Breast epithelium (tissue), 4 donors: ENCODE measurements around the gene SETBP1. TPM values are rescaled to one million over a fixed set of nuclear protein-coding genes. Genes with fewer than 3 reads are reported as not detected.

Experiments used
- DNase-seq, 2 donors: peaks; one replicate each; pipeline ENCODE4 v3.0.0-alpha.2; 2019; ENCODE audit warnings: low spot score in 2 of 2
- H3K27ac ChIP-seq, 2 donors: fragments of 200-600 bp; sonication (generic) in 1 of 2; one replicate each; pipeline ENCODE4 v1.5.1; 2016 to 2019; ENCODE audit warnings: mild to moderate bottlenecking in 1 of 2
- H3K27me3 ChIP-seq, 2 donors: fragments of 200-600 bp; sonication (generic) in 1 of 2; one replicate each; pipeline versions ENCODE4 v1.5.1 to v1.6.0; 2017 to 2019; ENCODE audit warnings: control low read depth in 1 of 2, mild to moderate bottlenecking in 1 of 2
- H3K36me3 ChIP-seq: fragments of 200-600 bp; one replicate; pipeline ENCODE4 v1.5.1; 2019
- H3K4me1 ChIP-seq, 2 donors: fragments of 200-600 bp; sonication (generic); one replicate each; pipeline ENCODE4 v1.5.1; 2016 to 2019; ENCODE audit warnings: control low read depth in 1 of 2
- H3K4me3 ChIP-seq, 3 donors: fragments of 200-600 bp; sonication (generic); 1 replicate in 2 of 3; 2 replicates in 1 of 3; pipeline ENCODE4 v1.5.1; 2016 to 2019; ENCODE audit warnings: mild to moderate bottlenecking in 3 of 3, moderate library complexity in 2 of 3
- H3K9me3 ChIP-seq, 2 donors: fragments of 200-600 bp; sonication (generic) in 1 of 2; one replicate each; pipeline ENCODE4 v1.5.1; 2016 to 2019; ENCODE audit warnings: control low read depth in 1 of 2
- POLR2A ChIP-seq: fragments of 450-650 bp; IDR thresholded peaks from one replicate; pipeline ENCODE4 v1.6.1; 2016; ENCODE audit warnings: antibody characterized with exemption, mild to moderate bottlenecking, moderate library complexity
- POLR2AphosphoS5 ChIP-seq, 3 donors: sonication (generic); formaldehyde crosslinking; IDR thresholded peaks; one replicate each; pipeline ENCODE4 v1.6.1; 2017; ENCODE audit warnings: antibody characterized with exemption in 3 of 3
- intact Hi-C: fragments of 100-400 bp; cut with DNase I; formaldehyde crosslinking; loops from one replicate; pipeline ENCODE4 v1.15.1; 2023; ENCODE audit warnings: low total_unique reads
- total RNA-seq, 3 donors: library from RNA; depleted of rRNA; stranded (reverse); fragments of >200 nt; gene quantifications; one replicate each; pipeline ENCODE4 v1.1.0, GENCODE V29; 2016
- TF ChIP-seq, protein P1 (sequence below), 3 donors: fragments of 450-650 bp; IDR thresholded peaks; one replicate each; pipeline ENCODE4 v1.5.1; 2016 to 2017; ENCODE audit warnings: antibody characterized with exemption in 3 of 3, mild to moderate bottlenecking in 3 of 3, moderate library complexity in 3 of 3

SETBP1 gene
- total RNA-seq, 3 donors from 2014 or later, result 26.2 to 40.1 (median 37.0) TPM

DNA sequence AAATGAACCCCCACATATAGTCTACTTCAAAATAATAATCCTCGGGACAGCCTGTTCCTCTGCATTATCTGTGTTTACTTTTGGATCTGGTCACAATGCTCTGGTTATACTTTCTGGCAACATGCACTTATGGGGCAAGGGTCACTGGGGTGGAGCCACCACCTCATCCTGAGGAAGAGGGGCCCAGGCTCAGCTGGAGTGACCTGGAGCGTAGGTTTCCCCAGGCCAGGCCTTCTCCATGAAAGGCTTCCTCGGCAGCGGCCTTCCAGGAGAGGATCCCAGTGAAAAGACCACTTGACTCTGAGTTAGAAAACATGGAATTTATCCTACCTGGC, 237.4 kb downstream of the SETBP1 start:
- intact Hi-C loops, result no loop called here

DNA sequence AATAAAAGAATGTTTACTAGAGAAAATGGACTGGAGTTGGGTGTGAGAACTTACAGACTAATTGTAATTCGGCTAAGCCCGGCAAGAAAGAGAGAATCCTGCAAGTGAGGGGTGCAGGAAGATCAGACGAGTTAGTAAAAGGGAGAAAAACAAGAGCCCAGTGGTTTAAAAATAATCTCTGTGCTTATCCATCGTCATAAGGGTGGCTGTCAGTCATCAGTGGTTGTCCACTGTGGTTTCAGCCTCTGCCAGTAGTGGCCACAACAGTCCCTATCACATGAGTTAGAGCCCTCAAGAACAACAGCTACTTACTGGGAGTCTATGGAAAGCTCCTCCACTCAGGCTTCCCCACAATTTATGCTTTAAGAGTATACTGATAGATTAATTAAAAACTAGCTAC, 239.8 kb downstream of the SETBP1 start:
- H3K4me3 ChIP-seq, result no peak overlapping the region
- peaks cover 0 to 4% of the 10 kb centered on the region in 2 donors for H3K4me1 ChIP-seq
- DNase-seq, result no peak
- H3K36me3 ChIP-seq, result no peaks in the 10 kb centered on the region
- no peak overlapping the region for H3K27ac ChIP-seq
- intact Hi-C loops, result no loop called here
- TF ChIP-seq POLR2AphosphoS5 (IDR thresholded peaks at IDR 0.05), result no peak
- no peak for TF ChIP-seq POLR2A
- TF ChIP-seq, protein P1, sequence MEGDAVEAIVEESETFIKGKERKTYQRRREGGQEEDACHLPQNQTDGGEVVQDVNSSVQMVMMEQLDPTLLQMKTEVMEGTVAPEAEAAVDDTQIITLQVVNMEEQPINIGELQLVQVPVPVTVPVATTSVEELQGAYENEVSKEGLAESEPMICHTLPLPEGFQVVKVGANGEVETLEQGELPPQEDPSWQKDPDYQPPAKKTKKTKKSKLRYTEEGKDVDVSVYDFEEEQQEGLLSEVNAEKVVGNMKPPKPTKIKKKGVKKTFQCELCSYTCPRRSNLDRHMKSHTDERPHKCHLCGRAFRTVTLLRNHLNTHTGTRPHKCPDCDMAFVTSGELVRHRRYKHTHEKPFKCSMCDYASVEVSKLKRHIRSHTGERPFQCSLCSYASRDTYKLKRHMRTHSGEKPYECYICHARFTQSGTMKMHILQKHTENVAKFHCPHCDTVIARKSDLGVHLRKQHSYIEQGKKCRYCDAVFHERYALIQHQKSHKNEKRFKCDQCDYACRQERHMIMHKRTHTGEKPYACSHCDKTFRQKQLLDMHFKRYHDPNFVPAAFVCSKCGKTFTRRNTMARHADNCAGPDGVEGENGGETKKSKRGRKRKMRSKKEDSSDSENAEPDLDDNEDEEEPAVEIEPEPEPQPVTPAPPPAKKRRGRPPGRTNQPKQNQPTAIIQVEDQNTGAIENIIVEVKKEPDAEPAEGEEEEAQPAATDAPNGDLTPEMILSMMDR (IDR thresholded peaks at IDR 0.05), result no peak
- no peaks in the 10 kb centered on the region for H3K27me3 ChIP-seq
- H3K9me3 ChIP-seq, result no peaks in the 10 kb centered on the region

More for the DNA sequence above, 237.4 kb downstream of the SETBP1 start:
- Histone ChIP-seq H3K36me3 (no peaks in the 10 kb centered on the region), H3K4me3 (no peak overlapping the region), H3K9me3 (no peaks in the 10 kb centered on the region), H3K4me1 (peaks cover 0 to 4% of the 10 kb centered on the region in 2 donors), H3K27ac (no peak overlapping the region), H3K27me3 (no peaks in the 10 kb centered on the region)
- DNase-seq, result no peak
- TF ChIP-seq, protein P1 (IDR thresholded peaks at IDR 0.05), result no peak
- TF ChIP-seq POLR2A (no peak), POLR2AphosphoS5 (IDR thresholded peaks at IDR 0.05) (no peak)

DNA sequence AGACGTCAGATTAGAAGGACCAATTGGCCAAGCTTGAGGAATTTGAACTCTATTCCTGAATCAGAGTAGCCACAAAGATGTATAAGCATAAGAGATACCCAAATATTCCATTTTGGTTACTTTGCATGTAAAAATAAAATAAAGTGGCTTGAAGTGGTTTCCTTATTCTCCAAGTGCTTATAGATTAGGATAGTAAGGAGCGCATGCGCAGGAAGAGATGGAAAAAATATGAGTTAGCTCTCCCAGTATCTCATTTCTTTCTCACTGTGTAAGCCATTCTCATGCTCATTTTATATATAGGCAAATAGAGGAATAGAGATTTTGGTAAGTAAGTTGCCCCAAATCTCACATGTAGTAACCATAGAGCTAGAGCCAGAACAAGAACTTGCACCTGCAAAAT, 241.3 kb downstream of the SETBP1 start:
- DNase-seq, result no peak
- H3K27ac ChIP-seq, result no peak overlapping the region
- no peaks in the 10 kb centered on the region for H3K36me3 ChIP-seq
- H3K9me3 ChIP-seq, result no peaks in the 10 kb centered on the region
- no peak for TF ChIP-seq POLR2AphosphoS5 (IDR thresholded peaks at IDR 0.05)
- no peak for TF ChIP-seq POLR2A
- TF ChIP-seq, protein P1 (IDR thresholded peaks at IDR 0.05), result no peak
- H3K4me3 ChIP-seq, result no peak overlapping the region
- no peaks in the 10 kb centered on the region for H3K27me3 ChIP-seq
- intact Hi-C loops, result no loop called here
- H3K4me1 ChIP-seq, result peaks cover 0 to 4% of the 10 kb centered on the region in 2 donors

DNA sequence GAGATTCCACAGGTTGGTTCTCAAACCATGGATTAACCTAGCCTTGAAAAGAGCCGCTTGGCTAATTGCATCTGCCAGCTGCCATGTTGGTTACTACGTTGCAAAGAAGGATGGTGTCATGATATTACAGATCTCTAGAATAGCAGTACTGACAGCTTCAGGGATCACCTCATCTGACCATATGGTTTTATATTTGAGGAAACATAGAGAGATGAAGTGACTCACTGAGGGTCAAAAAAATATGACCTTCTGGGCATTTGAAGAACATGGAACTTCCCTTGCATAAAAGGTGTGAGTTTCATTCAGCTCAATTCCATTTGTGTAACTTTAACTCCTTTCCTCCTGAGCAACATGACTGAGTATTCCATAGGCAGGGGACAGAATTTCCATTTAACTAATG, 242.3 kb downstream of the SETBP1 start:
- Histone ChIP-seq H3K4me1 (peaks cover 0 to under 1% of the 10 kb centered on the region in 2 donors), H3K4me3 (no peak overlapping the region), H3K27ac (no peak overlapping the region), H3K36me3 (no peaks in the 10 kb centered on the region), H3K27me3 (no peaks in the 10 kb centered on the region), H3K9me3 (no peaks in the 10 kb centered on the region)
- TF ChIP-seq POLR2A (no peak), POLR2AphosphoS5 (IDR thresholded peaks at IDR 0.05) (no peak)
- TF ChIP-seq, protein P1 (IDR thresholded peaks at IDR 0.05), result no peak
- intact Hi-C loops, result no loop called here
- DNase-seq, result no peak

DNA sequence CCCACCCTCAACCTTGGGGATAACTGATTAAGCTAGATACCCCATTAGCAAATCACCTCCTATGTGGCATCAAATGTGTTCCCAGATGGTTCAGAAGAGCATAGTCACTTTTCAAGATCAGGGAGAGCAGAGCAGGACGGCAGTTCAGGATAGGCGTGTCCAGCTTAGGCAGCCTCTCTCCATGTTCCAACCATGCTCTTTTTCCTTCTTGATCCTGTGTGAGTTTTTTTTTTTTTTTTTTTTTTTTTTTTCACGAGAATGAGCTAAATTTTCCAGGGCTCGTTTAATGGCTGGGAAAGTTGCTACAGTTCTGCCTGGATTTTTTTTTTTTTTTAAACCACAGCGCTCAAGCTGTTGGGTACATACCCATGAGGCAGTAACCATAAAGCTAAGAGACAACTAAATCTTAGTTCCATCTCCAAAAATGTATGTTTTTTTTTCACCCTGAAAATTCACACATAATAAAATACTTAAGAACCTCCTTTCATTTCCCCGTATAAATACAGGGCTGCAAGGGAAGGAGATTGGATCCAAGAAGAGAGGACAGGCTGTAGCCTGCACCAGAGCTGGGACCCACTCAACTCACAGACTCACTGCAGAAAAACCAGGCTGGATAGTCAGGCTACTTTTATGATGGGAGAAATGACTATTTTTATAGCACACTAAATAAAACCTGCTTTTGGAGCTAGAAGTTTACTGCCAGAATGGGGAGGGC, 244.3 kb downstream of the SETBP1 start:
- H3K4me1 ChIP-seq, result no peaks in the 10 kb centered on the region
- no peak overlapping the region for H3K4me3 ChIP-seq
- intact Hi-C loops, result no loop called here
- TF ChIP-seq POLR2A, result no peak
- no peak for TF ChIP-seq POLR2AphosphoS5 (IDR thresholded peaks at IDR 0.05)
- TF ChIP-seq, protein P1 (IDR thresholded peaks at IDR 0.05), result no peak
- H3K9me3 ChIP-seq, result no peaks in the 10 kb centered on the region
- no peaks in the 10 kb centered on the region for H3K27me3 ChIP-seq
- no peak overlapping the region for H3K27ac ChIP-seq
- no peaks in the 10 kb centered on the region for H3K36me3 ChIP-seq
- no peak for DNase-seq
